HepG2 (cell line): ENCODE measurements around the gene ADPRM. TPM values are rescaled to one million over a fixed set of nuclear protein-coding genes. Genes with fewer than 3 reads are reported as not detected.
A peak's percentile ranks its signal among the peaks of the same experiment; 100 is the strongest.

Source experiments
- AHR ChIP-seq: IDR thresholded peaks from 2 replicates; pipeline ENCODE4 v1.6.1; 2018; ENCODE audit warnings: missing genetic modification reagents, missing compliant biosample characterization
- CENPT ChIP-seq: sonication (generic); formaldehyde crosslinking; IDR thresholded peaks from 2 replicates; pipeline ENCODE4 v1.8.0; 2022; ENCODE audit warnings: low read depth, mild to moderate bottlenecking, moderate library complexity, missing genetic modification reagents
- EED ChIP-seq: sonication (generic); formaldehyde crosslinking; IDR thresholded peaks from 2 replicates; pipeline ENCODE4 v1.5.0; 2020; ENCODE audit warnings: mild to moderate bottlenecking, missing genetic modification reagents
- FOSL1 ChIP-seq: sonication (generic); formaldehyde crosslinking; IDR thresholded peaks from 2 replicates; pipeline ENCODE4 v1.9.0; 2021; ENCODE audit warnings: missing genetic modification reagents, borderline replicate concordance
- HNF4A ChIP-seq: sonication (generic); formaldehyde crosslinking; IDR thresholded peaks from 2 replicates; pipeline ENCODE4 v1.4.0; 2020; ENCODE audit warnings: missing genetic modification reagents
- HNRNPK ChIP-seq: fragments of 200-400 bp; formaldehyde crosslinking; IDR thresholded peaks from 2 replicates; pipeline ENCODE4 v1.6.1; 2018; ENCODE audit warnings: low read length, low read depth, moderate library complexity, mild to moderate bottlenecking; ENCODE audit not compliant: poor library complexity, severe bottlenecking
- KLF9 ChIP-seq: IDR thresholded peaks from 2 replicates; pipeline ENCODE4 v1.6.1; 2016; ENCODE audit warnings: low read depth
- MXD4 ChIP-seq: IDR thresholded peaks from 2 replicates; pipeline ENCODE4 v1.6.1; 2016; ENCODE audit warnings: mild to moderate bottlenecking, missing biosample characterization, missing genetic modification reagents
- RBM22 ChIP-seq: fragments of 200-400 bp; formaldehyde crosslinking; optimal IDR thresholded peaks from 2 replicates; pipeline ENCODE3; 2017; ENCODE audit warnings: mild to moderate bottlenecking, low read length, moderate library complexity
- SCMH1 ChIP-seq: sonication (generic); formaldehyde crosslinking; IDR thresholded peaks from 2 replicates; pipeline ENCODE4 v1.9.0; 2021; ENCODE audit warnings: missing genetic modification reagents, mild to moderate bottlenecking, borderline replicate concordance
- SRSF9 ChIP-seq: fragments of 200-400 bp; formaldehyde crosslinking; IDR thresholded peaks from 2 replicates; pipeline ENCODE4 v1.6.1; 2018; ENCODE audit warnings: borderline replicate concordance, mild to moderate bottlenecking, low read depth, low read length; ENCODE audit not compliant: insufficient read depth, poor library complexity, severe bottlenecking
- XRCC5 ChIP-seq: fragments of 200-400 bp; formaldehyde crosslinking; optimal IDR thresholded peaks from 2 replicates; pipeline ENCODE3; 2017; ENCODE audit warnings: mild to moderate bottlenecking, low read length
- ZFP62 ChIP-seq: sonication (generic); formaldehyde crosslinking; IDR thresholded peaks from 2 replicates; pipeline ENCODE4 v1.4.0; 2020; ENCODE audit warnings: missing genetic modification reagents
- ZIK1 ChIP-seq: sonication (generic); formaldehyde crosslinking; IDR thresholded peaks from 2 replicates; pipeline ENCODE4 v1.5.0; 2020; ENCODE audit warnings: mild to moderate bottlenecking, low read depth, missing genetic modification reagents, borderline replicate concordance
- ZMYM4 ChIP-seq: sonication (generic); formaldehyde crosslinking; IDR thresholded peaks from 2 replicates; pipeline ENCODE4 v1.8.1; 2023; ENCODE audit warnings: mild to moderate bottlenecking, missing genetic modification reagents
- ZNF326 ChIP-seq: sonication (generic); formaldehyde crosslinking; IDR thresholded peaks from 2 replicates; pipeline ENCODE4 v1.4.0; 2020; ENCODE audit warnings: missing genetic modification reagents, borderline replicate concordance
- ZNF558 ChIP-seq: sonication (generic); formaldehyde crosslinking; IDR thresholded peaks from 2 replicates; pipeline ENCODE4 v1.9.0; 2022; ENCODE audit warnings: mild to moderate bottlenecking, missing genetic modification reagents, borderline replicate concordance
- ZNF782 ChIP-seq: sonication (generic); formaldehyde crosslinking; IDR thresholded peaks from 2 replicates; pipeline ENCODE4 v1.4.0; 2020; ENCODE audit warnings: missing genetic modification reagents, mild to moderate bottlenecking, borderline replicate concordance
- ZNF83 ChIP-seq: sonication (generic); formaldehyde crosslinking; IDR thresholded peaks from 2 replicates; pipeline ENCODE4 v1.4.0; 2020; ENCODE audit warnings: missing genetic modification reagents, mild to moderate bottlenecking, borderline replicate concordance
- ZNF850 ChIP-seq: sonication (generic); formaldehyde crosslinking; conservative IDR thresholded peaks from 2 replicates; pipeline ENCODE4 v1.9.0; 2021; ENCODE audit warnings: mild to moderate bottlenecking, missing genetic modification reagents
- polyA plus RNA-seq, 8 experiments: library from polyadenylated mRNA; depleted of rRNA in 3 of 8; stranded (reverse) in 7 of 8; unstranded in 1 of 8; fragments of >200 nt; fragmentation: Illumina TruSeq in 4 of 8; extraction: Trizol in 4 of 8; gene quantifications; 2 replicates each; pipeline versions ENCODE4 v1.2.1 to v1.2.3, GENCODE V29; 2011 to 2016; ENCODE audit warnings: low read depth in 4 of 8, missing spikeins in 1 of 8, mixed read lengths in 1 of 8; ENCODE audit not compliant: insufficient read depth in 1 of 8
- total RNA-seq, 5 experiments: library from RNA; depleted of rRNA; stranded (reverse); fragments of >200 nt; fragmentation: Illumina TruSeq; extraction: Trizol; gene quantifications; 2 replicates each; pipeline ENCODE4 v1.2.3, GENCODE V29; 2016; ENCODE audit warnings: low read depth in 1 of 5
- TF ChIP-seq, protein P1 (sequence below): sonication (generic); formaldehyde crosslinking; conservative IDR thresholded peaks from 2 replicates; pipeline ENCODE4 v1.5.0; 2020; ENCODE audit warnings: missing genetic modification reagents
- TF ChIP-seq, protein P2 (sequence below): sonication (generic); formaldehyde crosslinking; IDR thresholded peaks from 2 replicates; pipeline ENCODE4 v1.8.1; 2023; ENCODE audit warnings: mild to moderate bottlenecking, missing genetic modification reagents
- TF ChIP-seq, protein P3 (sequence below): IDR thresholded peaks from 2 replicates; pipeline ENCODE4 v1.6.1; 2016; ENCODE audit warnings: missing genetic modification reagents, missing compliant biosample characterization
- TF ChIP-seq, protein P4 (sequence below): sonication (generic); formaldehyde crosslinking; IDR thresholded peaks from 2 replicates; pipeline ENCODE4 v1.5.0; 2020; ENCODE audit warnings: missing genetic modification reagents
- TF ChIP-seq, protein P5 (sequence below): sonication (generic); formaldehyde crosslinking; IDR thresholded peaks from 2 replicates; pipeline ENCODE4 v1.5.0; 2020; ENCODE audit warnings: mild to moderate bottlenecking, low read depth, missing genetic modification reagents, borderline replicate concordance

Gene ADPRM
- total and polyA plus RNA-seq, 2 of the 13 experiments (the other 11 are each of a cell fraction or from before 2014, with no cell fraction given): 5.6 to 10.8 TPM

DNA sequence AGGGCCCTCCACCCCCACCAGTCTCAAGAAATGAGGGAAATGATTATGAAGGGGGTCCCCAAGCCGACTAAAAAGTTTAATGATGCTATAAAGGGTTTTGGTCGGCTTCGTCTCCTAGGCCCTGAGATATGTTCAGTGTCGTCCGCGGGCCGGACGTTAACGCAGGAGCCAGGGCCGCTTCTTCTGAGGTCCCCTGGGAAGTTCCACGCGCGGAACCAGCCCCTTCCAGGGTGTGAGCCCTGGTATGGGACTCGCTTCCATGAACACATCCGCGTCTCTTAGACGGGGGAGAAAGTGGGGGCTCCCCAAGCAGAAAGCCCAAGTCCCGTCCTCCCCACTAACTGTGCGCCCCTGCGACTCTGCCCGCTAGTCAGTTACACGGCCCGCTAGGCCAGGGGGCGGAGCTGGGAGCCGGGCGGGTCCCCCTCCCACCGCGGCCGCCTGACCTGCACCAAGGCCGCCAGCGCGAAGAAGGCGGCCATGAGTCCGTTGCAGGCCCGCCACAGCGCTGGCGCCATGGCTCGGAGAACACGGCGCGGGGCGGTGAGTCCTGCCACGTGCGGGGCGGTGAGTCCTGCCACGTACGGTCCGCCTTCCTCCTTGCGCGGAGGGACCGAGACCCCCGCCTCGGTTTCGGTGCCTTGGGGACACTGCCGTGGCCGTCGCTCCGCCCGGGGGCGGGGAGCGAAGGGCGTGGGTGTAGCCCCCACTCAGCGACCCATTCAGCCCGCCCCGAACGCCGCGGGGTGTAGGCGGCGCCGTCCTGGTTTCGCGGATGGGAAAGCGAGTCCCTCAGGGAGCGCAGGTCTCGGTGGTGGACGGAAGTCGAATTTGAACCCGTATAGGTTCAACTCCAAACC is 32.2 kb downstream of the ADPRM start, which contains the start of gene TMEM220 (continued):
- TF ChIP-seq, protein P1, sequence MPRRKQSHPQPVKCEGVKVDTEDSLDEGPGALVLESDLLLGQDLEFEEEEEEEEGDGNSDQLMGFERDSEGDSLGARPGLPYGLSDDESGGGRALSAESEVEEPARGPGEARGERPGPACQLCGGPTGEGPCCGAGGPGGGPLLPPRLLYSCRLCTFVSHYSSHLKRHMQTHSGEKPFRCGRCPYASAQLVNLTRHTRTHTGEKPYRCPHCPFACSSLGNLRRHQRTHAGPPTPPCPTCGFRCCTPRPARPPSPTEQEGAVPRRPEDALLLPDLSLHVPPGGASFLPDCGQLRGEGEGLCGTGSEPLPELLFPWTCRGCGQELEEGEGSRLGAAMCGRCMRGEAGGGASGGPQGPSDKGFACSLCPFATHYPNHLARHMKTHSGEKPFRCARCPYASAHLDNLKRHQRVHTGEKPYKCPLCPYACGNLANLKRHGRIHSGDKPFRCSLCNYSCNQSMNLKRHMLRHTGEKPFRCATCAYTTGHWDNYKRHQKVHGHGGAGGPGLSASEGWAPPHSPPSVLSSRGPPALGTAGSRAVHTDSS (CRISPR knock-in tag): no peak
- TF ChIP-seq XRCC5 (peak; percentile 18), CENPT (CRISPR knock-in tag) (0 out of 2 replicates have a peak, but pooled peaks have one; percentile 76), ZNF850 (CRISPR knock-in tag) (0 out of 2 replicates have a peak, but pooled peaks have one; percentile 61), ZFP62 (CRISPR knock-in tag) (no peak), ZNF83 (0 out of 2 replicates have a peak, but pooled peaks have one; percentile 44), ZMYM4 (CRISPR knock-in tag) (peak; percentile 67; the same call in 1 of the 2 replicates), SRSF9 (no peak), RBM22 (no peak), AHR (peak; percentile 79; the same call in 1 of the 2 replicates), ZNF326 (CRISPR knock-in tag) (no peak), ZNF558 (CRISPR knock-in tag) (no peak), FOSL1 (CRISPR knock-in tag) (no peak), EED (CRISPR knock-in tag) (peak; percentile 33; the same call in 1 of the 2 replicates), HNRNPK (no peak), ZIK1 (CRISPR knock-in tag) (no peak), SCMH1 (CRISPR knock-in tag) (no peak), HNF4A (CRISPR knock-in tag) (peak; percentile 27; the same call in 1 of the 2 replicates), ZNF782 (CRISPR knock-in tag) (peak; percentile 77; the same call in 1 of the 2 replicates), MXD4 (CRISPR knock-in tag) (peak; percentile 64; the same call in 1 of the 2 replicates), KLF9 (no peak)
- TF ChIP-seq, protein P2, sequence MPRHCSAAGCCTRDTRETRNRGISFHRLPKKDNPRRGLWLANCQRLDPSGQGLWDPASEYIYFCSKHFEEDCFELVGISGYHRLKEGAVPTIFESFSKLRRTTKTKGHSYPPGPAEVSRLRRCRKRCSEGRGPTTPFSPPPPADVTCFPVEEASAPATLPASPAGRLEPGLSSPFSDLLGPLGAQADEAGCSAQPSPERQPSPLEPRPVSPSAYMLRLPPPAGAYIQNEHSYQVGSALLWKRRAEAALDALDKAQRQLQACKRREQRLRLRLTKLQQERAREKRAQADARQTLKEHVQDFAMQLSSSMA (CRISPR knock-in tag): no peak
- TF ChIP-seq, protein P3, sequence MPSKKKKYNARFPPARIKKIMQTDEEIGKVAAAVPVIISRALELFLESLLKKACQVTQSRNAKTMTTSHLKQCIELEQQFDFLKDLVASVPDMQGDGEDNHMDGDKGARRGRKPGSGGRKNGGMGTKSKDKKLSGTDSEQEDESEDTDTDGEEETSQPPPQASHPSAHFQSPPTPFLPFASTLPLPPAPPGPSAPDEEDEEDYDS (CRISPR knock-in tag): no peak
- TF ChIP-seq, protein P4, sequence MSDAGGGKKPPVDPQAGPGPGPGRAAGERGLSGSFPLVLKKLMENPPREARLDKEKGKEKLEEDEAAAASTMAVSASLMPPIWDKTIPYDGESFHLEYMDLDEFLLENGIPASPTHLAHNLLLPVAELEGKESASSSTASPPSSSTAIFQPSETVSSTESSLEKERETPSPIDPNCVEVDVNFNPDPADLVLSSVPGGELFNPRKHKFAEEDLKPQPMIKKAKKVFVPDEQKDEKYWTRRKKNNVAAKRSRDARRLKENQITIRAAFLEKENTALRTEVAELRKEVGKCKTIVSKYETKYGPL (CRISPR knock-in tag): 0 out of 2 replicates have a peak, but pooled peaks have one; percentile 34
- TF ChIP-seq, protein P5, sequence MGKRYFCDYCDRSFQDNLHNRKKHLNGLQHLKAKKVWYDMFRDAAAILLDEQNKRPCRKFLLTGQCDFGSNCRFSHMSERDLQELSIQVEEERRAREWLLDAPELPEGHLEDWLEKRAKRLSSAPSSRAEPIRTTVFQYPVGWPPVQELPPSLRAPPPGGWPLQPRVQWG (CRISPR knock-in tag): no peak
